H1 (cell line): ENCODE results near the gene HECTD1. TPM values are rescaled to one million over a fixed set of nuclear protein-coding genes. Genes with fewer than 3 reads are reported as not detected.
A peak's percentile ranks its signal among the peaks of the same experiment; 100 is the strongest.

Experiments used
- BCL11A ChIP-seq, 2 experiments: IDR thresholded peaks; one replicate each; pipeline ENCODE4 v1.6.1; 2011; ENCODE audit warnings: low read depth in 2 of 2, low read length in 2 of 2, mild to moderate bottlenecking in 2 of 2
- CHD7 ChIP-seq: fragments of 300-600 bp; sonication (generic); IDR thresholded peaks from 2 replicates; pipeline ENCODE4 v1.7.1; 2012; ENCODE audit warnings: low read length, moderate library complexity, mild to moderate bottlenecking, inconsistent platforms; ENCODE audit not compliant: insufficient replicate concordance
- CTBP2 ChIP-seq: IDR thresholded peaks from 2 replicates; pipeline ENCODE4 v1.7.0; 2011; ENCODE audit warnings: borderline replicate concordance, mild to moderate bottlenecking, moderate library complexity, mixed read lengths, low read length; ENCODE audit not compliant: insufficient read depth, insufficient read length
- EZH2 ChIP-seq: fragments of 200-600 bp; sonication (generic); IDR thresholded peaks from 2 replicates; pipeline ENCODE4 v1.7.1; 2012; ENCODE audit warnings: low read depth, mild to moderate bottlenecking, moderate library complexity, low read length, inconsistent platforms; ENCODE audit not compliant: severe bottlenecking
- FOSL1 ChIP-seq: IDR thresholded peaks from 2 replicates; pipeline ENCODE4 v1.6.1; 2011; ENCODE audit warnings: mild to moderate bottlenecking, low read depth, low read length, moderate library complexity; ENCODE audit not compliant: insufficient read depth
- KDM4A ChIP-seq: IDR thresholded peaks from one replicate; pipeline ENCODE4 v1.7.1; 2012; ENCODE audit warnings: low read depth, mild to moderate bottlenecking, moderate library complexity, low read length, inconsistent platforms; ENCODE audit not compliant: severe bottlenecking
- NRF1 ChIP-seq: IDR thresholded peaks from 2 replicates; pipeline ENCODE4 v1.6.1; 2011; ENCODE audit warnings: mild to moderate bottlenecking, low read depth, low read length, improper control_type of control experiment
- SIN3A ChIP-seq, 2 experiments: IDR thresholded peaks in 1 of 2; conservative IDR thresholded peaks in 1 of 2; 2 replicates each; pipeline ENCODE4 v1.6.1; 2011 to 2012; ENCODE audit warnings: low read length in 2 of 2, improper control_type of control experiment in 1 of 2, low read depth in 1 of 2, mild to moderate bottlenecking in 1 of 2
- ZNF274 ChIP-seq: IDR thresholded peaks from 2 replicates; pipeline ENCODE4 v1.7.0; 2012; ENCODE audit warnings: low read length, borderline replicate concordance; ENCODE audit errors: extremely low read depth
- polyA plus RNA-seq, 7 experiments: library from polyadenylated mRNA; depleted of rRNA in 3 of 7; stranded (reverse) in 5 of 7; unstranded in 2 of 7; fragments of >200 nt in 5 of 7; fragments of 200-250 nt in 2 of 7; gene quantifications; 1 replicate in 5 of 7; 2 replicates in 1 of 7; 4 replicates in 1 of 7; pipeline versions ENCODE4 v1.2.1 to v1.2.3, GENCODE V29; 2011 to 2013; ENCODE audit warnings: missing spikeins in 2 of 7, mixed read lengths in 2 of 7
- total RNA-seq: library from RNA; stranded (reverse); fragmentation: NEBNext Ultra II Directional; extraction: Animal tissue kit (Norgen Biotek cat#: 25700); gene quantifications from 2 replicates; pipeline ENCODE4 v1.2.1, GENCODE V29; 2021

The HECTD1 gene
- total and polyA plus RNA-seq, 2 of the 8 experiments (the other 6 are each of a cell fraction or from before 2014, with no cell fraction given): 44.7 to 105 TPM

GRCh38 chr14:31206536-31207286, 882 bp downstream of the HECTD1 start (continued):
- TF ChIP-seq SIN3A (conservative IDR thresholded peaks at IDR 0.05 in 1 of 2, IDR thresholded peaks at IDR 0.05 in 1 of 2; ENCODE audit: low read depth in 1 of 2, low read length in 2 of 2) (peak in 1 of 2 experiments; percentile 23; a peak in 2 of 4 replicates), CTBP2 (no peak), NRF1 (no peak), KDM4A (no peak), EZH2 (no peak), ZNF274 (no peak), BCL11A (IDR thresholded peaks at IDR 0.05; ENCODE audit: low read depth in 2 of 2, low read length in 2 of 2) (no peak), FOSL1 (no peak), CHD7 (no peak)
